RWPE1 (cell line): ENCODE data around the gene TMEM116.

ENCODE experiments used
- CTCF ChIA-PET: fragments of 350-600 bp; sonication (Branson Sonifier 250); formaldehyde crosslinking; extraction: SDS; loops from one replicate; lab custom pipeline; 2021; lab: Yijun Ruan, JAX
- POLR2A ChIA-PET: fragments of 400-600 bp; formaldehyde crosslinking; extraction: SDS; loops from one replicate; lab custom pipeline; 2020; ENCODE audit warnings: antibody characterized with exemption; ENCODE audit not compliant: low non-redundant PET; lab: Yijun Ruan, JAX
- DNase-seq: peaks from one replicate; pipeline ENCODE4 v3.0.0; 2012; ENCODE audit warnings: low spot score
- H3K27ac ChIP-seq: fragments of 450-650 bp; 2 replicates; pipeline ENCODE4 v1.5.1; 2017
- TF ChIP-seq, protein P1 (sequence below): fragments of 450-650 bp; conservative IDR thresholded peaks from 2 replicates; pipeline ENCODE4 v1.5.1; 2017; ENCODE audit warnings: low read depth, mild to moderate bottlenecking

Gene TMEM116

DNA sequence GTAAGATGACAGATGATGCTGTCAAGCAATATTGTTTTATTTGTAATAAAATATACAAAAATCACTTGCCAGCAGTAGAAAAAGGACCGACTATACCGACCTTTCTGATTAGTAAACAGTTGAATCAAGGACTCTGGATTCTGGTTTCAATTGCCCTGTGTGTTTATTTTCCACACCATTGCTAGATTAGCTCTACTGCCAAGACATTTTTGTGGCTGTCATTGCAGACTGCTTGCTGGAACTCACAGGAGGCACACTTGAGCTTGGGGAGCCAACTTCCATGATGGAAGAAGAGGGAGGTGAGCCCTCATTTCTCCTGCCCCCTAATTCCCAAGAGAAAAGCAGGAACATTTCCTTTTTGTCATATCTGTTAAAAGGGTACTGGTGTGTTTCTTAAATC lies 119.7 kb downstream of the TMEM116 start:
- no peak for DNase-seq
- TF ChIP-seq, protein P1, sequence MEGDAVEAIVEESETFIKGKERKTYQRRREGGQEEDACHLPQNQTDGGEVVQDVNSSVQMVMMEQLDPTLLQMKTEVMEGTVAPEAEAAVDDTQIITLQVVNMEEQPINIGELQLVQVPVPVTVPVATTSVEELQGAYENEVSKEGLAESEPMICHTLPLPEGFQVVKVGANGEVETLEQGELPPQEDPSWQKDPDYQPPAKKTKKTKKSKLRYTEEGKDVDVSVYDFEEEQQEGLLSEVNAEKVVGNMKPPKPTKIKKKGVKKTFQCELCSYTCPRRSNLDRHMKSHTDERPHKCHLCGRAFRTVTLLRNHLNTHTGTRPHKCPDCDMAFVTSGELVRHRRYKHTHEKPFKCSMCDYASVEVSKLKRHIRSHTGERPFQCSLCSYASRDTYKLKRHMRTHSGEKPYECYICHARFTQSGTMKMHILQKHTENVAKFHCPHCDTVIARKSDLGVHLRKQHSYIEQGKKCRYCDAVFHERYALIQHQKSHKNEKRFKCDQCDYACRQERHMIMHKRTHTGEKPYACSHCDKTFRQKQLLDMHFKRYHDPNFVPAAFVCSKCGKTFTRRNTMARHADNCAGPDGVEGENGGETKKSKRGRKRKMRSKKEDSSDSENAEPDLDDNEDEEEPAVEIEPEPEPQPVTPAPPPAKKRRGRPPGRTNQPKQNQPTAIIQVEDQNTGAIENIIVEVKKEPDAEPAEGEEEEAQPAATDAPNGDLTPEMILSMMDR = no peak
- CTCF ChIA-PET = interaction anchor here (1.4 kb wide), 1 partner anchor 9 kb away, joined by 3 read pairs; no protein-coding TSS in a partner anchor
- H3K27ac ChIP-seq = no peak overlapping the region
- POLR2A ChIA-PET = no interaction called here

DNA sequence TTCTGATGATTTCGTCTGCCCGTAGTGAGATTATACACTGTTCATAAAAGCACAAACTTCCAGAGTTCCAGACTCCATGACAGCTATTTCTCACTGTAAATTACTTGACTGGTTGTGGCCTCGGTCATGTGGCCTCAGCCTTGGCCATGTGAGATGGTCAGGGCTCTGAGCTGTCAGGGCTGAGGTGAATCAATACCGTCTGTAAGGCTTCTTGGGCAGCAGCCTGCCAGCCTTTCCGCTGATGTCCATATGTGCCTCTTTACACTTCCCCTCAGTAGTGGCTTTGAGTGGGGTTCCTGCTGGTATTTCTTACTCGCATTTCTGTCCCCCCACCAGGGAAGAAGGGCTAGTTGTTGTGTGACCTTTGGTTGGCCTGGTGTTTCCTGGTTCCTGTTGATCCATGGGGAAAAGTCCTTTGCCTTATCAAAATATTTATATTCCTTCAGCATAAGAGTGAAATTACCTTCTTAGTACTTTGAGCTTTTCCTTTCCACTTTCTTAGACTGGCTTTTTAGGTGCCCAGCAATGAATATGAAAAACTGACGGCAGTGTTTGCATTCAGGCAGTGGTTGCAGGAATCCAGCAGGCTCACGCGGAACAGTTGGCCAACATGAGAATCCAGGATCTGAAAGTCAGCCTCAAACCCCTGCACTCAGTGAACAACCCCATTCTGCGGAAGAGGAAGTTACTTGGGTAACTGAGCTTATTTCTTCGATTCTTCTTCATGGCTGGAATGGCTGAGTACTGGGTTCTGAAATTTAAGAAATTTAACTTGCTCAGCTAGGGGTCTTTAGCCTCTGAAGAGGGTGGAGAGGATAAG lies 124.8 kb downstream of the TMEM116 start:
- TF ChIP-seq, protein P1 = no peak
- ChIA-PET CTCF (interaction anchor here (0.5 kb wide), 1 partner anchor 466 kb away, joined by 3 read pairs; no protein-coding TSS in a partner anchor), POLR2A (no interaction called here)
- no peak overlapping the region for H3K27ac ChIP-seq
- DNase-seq = no peak

DNA sequence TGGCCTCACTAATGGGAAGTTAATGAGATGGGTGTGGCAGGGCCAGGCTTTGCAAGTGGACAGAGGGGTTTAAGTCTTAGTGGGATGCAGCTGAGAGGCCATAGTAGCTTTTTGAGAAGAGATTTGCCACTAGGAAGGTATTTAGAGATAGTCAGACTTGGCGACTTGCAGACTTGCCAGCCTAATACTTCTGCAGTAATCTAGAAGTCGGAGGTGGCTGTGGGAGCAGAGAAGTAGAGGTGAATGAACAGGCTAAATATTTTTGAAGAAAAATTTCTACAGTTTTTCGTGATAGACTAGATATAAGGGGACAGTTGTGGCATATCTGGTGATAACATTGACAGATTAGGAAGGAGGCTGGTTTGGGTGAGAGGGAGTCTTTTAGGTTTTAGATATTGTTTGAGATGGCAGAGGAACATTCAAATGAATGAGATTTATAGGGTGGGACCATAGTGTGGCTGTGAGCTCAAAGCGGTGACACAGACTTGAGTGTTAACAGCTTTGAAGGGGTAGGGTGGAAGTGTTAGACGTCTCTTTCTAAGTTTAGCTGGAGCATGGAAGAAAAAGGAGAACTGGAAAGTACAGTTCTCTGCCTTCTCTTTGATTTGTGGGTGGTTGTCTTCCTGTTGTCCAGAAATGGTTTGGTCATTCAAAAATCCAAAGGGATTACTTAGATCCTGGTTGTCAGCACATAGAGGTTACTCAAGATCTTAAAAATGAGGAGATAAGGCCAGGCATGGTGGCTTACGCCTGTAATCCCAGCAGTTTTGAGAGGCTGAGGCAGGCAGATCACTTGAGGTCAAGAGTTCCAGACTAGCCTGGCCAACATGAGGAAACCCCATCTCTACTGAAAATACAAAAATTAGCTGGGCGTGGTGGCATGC lies 126.1 kb downstream of the TMEM116 start:
- CTCF ChIA-PET = interaction anchor here (0.7 kb wide), 1 partner anchor 293 kb away, joined by 3 read pairs; no protein-coding TSS in a partner anchor
- POLR2A ChIA-PET = no interaction called here
- no peak for DNase-seq
- TF ChIP-seq, protein P1 = no peak
- no peak overlapping the region for H3K27ac ChIP-seq

- TF ChIP-seq, protein P1 = no peak
- DNase-seq = no peak
- no peak overlapping the region for H3K27ac ChIP-seq
- ChIA-PET POLR2A (no interaction called here), CTCF (no interaction called here)
Observed at GRCh38 chr12:111881716-111882115, 131.2 kb downstream of the TMEM116 start.
